Activated CD8-positive, alpha-beta memory T cell treated with anti-CD3 and anti-CD28 coated beads for 4 hours (primary cell): ENCODE data around the gene TIMM21.

Experiments used
- DNase-seq, 2 donors: peaks; one replicate each; pipeline ENCODE4 v3.0.0-alpha.2; 2020; ENCODE audit warnings: low read depth in 2 of 2

The TIMM21 gene

DNA sequence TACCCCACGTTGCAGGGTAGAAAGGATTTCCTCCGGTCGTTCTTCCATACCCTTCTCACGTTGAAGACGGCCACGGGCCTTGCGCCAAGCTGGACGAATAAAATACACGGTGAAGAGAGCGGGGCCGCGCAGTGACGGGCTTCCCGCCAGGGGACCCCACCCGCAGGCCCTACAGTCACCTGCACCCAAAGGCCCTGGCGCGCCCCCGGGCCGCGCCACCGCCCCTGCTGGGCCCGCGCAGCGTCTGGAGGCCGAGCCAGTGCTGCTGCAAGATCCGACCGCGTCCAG, 888 bp upstream of the TIMM21 start:
- DNase-seq = no peak

DNA sequence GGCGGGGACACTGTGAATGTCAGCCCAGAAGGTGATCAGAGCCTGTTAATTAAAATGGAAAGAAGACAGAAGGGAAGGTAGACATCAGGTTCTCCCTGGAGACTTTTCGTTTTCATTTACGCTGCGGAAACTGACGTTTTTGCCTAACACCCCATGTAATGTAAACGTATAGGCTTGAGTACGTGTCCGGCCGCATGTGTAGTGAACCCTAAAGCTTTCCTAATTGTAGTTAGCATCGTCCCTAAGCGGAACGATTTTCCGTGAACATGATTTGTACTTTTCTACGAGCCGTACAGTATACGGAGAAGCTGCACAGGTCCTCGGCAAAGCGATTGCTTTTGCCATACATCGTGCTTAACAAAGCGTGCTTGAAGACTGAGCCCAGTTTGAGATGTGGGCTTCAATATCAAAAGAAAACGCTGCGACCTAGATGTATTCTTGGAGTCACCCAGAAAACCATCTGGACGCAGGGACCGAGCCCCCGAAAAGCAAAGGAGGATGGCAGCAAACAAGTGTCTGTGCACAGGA, 284 bp downstream of the TIMM21 start:
- no peak for DNase-seq

DNA sequence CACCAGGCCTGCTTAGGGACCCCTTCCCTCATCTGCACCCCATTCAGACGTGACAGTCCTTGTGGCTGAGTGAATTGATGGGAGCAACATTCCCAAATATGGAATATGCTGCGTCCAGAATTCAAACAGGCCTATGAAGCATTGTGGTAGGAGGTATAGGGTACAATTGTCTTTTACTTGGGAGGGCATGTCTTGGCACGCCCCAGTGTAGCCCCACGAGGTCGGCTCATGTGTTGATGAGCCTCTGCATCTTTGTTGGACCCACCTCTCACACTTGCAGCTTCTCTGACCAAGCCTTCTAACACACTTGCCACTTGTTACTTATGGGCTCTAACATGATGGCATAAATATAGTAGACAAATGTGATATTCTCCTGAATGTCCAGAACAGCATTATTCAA, 1.6 kb downstream of the TIMM21 start:
- DNase-seq = no peak

DNA sequence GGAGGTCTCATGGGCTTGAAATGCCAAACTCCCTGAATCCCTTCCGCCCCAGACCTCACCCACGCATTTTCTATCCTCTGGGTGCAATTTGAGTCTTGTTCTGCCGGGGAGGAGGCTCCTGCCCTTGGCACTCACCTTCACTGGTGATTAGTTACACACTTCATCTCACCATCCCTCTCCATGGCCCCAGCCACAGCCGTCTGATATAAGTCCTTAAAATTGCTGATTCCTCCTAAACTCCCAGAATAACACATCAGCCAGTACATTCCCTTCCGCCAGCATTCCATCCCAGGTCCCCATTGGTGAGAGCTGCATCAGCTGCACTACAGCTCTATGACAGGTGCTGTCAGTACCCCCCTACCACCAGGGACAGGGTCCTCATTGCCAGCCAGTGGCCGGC, 3.9 kb downstream of the TIMM21 start:
- no peak for DNase-seq

DNA sequence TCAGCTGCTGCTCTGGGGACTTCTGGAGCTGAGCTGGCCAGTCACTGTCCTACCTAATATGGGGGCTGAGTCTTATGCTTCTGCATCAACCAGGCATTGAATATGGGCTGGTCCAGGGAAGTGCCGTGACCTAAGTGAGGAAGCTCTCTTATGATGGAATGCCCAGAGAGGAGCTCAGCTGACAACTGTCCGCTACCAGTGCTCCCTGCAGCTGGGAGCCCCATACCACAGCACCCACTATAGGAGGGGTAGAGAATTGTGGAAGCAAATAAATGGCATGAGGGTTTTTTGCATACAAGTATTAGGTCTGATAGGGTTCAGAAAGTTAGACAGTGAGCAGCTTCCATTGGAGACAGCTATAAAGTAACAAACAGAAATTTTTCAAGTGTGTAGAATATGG, 4.5 kb downstream of the TIMM21 start:
- no peak for DNase-seq

DNA sequence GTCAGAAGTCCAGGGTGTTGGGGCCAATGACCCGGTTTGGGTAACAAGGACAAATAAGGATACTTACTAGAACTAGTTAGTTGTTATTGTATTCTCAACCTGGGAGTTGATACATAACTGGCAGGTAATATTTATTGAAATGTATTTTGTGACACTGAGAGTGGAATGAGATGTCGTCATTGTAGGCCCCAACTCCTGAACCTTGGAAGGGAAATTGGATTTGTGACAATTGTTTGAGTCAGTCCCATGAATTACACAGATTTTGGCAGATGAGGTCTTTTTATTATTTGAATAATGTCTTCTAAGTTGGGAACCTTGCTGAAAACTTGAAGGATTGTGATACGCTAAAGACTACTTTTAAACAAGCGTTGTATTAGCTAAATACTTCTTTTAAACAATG, 5.1 kb downstream of the TIMM21 start:
- DNase-seq = no peak

DNA sequence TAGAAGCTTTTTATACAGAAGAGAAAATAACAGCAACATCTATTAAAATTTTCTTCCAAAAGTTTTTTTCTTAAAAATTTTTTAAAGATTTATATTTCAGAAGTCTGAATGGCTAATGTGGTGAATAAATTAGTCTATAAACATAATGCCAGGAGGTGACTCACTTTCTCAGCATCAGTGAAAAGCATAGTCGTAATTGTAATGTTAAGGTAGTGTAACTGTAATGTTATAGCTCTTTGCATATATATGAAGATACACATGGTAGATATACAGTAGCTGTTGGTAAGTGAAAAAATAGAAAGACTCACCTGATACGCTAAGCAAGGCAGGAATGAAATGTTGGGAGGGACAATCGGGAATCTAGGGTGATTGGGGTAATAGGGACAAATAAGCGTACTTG, 5.5 kb downstream of the TIMM21 start:
- no peak for DNase-seq

DNA sequence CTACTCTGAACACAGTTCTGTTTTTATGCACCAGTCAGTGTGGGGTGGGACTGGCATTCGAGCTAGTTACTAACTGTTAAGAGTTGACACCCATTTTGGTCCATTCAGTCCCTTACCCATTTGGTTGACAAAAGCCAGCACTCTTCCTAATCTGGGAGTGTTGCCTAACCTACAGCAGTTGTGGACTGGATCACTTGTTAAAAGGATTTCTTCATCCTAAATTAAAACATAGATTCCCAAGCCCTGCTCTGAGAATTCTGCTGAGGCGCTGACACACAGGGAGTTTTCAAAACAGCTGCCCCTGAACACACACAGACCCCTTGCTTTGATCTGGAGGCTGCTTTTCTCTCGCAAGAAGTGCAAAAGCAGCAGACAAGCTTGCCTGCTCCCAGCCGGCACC, 6.4 kb downstream of the TIMM21 start:
- DNase-seq = no peak

DNA sequence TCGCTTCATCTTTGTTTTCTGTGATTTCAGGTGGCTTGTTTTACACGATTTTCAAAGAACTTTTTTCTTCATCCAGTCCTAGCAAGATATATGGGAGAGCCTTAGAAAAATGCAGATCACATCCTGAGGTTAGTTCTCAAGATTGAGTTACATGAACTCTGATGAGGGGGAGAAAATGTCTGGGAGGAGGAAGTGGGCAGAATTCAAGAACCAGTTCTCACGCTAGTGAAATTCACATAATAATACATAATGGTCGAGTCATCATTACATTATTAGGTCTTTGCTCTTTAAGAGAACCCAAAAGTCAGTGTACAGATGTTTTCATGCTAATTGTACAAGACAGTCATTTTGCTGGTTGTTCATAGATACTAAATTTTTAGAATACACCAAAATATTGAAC, 7.0 kb downstream of the TIMM21 start:
- no peak for DNase-seq

DNA sequence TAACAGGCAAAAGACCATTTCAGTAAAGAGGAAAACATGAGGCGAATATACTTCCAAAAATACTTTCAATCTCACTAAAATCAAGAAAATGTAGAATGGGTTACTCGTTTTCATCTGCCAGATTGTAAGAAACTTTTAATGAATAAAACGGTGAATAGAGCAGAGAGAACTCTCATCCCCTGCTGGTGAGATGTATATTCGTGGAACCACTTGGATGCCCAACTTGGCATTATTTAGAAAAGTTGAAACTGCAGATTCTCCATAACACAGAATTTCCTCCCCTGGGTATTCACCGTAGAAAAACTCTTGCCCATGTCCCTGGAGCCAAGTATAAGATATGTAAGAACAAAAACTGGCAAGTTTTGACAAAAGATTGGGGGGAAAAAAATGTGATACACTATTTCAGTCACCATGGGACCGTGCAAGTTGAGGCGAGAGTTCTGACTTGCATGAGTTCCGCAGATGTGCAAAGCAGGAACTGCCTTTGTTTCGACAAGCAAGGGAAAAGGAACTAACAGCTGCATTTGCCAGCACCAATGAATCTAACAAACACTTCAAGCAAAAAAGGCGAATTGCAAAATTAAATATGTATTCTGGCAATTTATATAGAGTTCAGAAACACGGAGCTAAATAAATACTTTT, 14.8 kb downstream of the TIMM21 start:
- no peak for DNase-seq

DNA sequence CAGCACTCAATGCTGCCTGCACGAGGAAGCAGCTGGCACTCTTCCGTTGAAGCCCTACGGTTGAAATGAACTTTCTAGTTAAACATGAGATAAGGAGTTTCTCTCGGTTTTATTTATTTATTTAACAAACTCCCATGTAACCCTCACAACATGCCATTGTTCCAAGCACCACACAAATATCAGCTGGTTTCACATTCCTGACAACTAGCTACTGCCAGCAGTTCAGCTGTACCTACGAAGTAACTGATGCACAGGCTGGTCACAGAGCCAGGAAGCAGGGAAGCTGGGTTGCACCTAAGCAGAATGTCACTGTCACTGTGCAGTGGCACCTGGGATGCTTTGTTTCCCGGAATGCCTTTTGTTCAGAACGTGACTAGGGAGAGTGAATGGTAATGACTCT, 18.1 kb downstream of the TIMM21 start:
- no peak for DNase-seq

DNA sequence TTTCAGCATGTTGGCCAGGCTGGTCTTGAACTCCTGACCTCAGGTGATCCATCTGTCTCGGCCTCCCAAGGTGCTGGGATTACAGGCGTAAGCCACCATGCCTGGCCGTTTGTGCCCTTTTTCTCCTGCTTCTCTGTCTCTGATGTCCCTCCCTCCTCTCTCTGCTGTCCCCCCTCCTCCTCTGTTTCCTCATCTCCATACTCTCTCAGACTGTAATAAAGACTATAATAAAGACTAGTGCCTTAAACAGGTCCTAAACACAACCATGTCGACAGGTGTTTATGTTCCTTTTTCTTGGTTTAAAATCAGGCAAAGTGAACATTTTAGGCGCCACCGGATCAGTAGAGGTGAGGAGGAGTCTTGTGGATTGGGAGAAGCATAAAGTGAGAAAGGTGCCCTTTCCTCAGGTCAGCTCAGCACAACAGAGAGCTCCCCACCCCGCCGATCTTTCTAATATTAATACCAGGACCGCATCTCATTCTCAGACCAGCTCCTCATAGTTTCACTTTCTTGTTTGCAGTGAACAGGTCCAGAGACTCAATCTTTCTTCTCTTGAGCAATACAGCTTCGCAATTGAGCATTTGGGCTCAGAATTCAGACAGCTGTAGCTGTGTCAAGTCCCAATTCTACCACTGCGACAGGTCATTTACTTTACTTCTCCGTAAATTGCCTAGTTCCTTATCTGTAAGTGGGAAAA, 23.7 kb downstream of the TIMM21 start:
- DNase-seq = no peak

DNA sequence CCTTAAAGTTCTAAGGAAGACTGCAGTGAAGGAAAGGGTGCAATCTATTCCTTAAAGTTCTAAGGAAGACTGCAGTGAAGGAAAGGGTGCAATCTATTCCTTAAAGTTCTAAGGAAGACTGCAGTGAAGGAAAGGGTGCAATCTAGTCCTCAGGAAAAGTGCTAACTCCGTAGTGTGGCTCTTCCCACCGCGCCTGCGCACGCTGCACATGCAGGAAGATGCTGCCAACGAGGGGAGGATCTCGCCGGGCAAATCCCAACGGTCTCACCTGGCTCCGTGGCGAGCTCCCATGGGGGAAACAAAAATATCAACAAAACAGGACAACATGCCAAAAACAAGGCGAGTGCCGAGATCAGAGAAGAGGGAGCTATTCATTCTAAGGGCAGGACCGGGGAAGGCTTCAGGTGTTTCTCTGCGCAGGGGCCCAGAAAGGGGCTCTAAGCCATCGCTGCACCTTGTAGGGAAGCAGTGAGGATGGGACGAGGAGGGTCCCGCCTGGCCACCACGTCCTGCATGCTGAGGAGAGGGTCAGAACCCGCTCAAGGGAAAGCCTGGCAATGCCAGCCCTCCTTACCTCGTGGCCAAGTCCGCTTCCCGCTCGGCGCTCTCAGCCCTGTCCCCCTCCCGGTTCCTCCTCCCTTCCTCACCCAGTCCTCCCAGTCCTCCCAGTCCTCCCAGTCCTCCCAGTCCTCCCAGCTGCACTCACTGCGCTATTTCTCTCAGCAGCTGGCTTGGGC, 24.5 kb downstream of the TIMM21 start:
- no peak for DNase-seq

DNA sequence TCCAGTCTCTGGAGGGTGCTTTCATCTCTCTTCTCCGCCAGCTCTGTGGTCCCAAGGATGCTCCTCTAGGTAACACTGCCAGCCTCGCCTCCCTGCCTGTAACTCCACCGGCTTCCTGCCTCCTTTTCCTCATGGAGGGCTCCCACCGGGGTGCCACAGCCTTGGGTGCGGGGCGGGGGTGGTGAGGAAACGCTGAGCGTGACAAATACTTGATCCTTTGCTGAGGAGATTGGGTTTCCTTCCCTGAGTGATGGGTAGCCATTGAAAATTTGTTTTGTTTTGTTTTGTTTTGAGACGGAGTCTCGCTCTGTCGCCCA, 25.1 kb downstream of the TIMM21 start:
- DNase-seq = no peak

DNA sequence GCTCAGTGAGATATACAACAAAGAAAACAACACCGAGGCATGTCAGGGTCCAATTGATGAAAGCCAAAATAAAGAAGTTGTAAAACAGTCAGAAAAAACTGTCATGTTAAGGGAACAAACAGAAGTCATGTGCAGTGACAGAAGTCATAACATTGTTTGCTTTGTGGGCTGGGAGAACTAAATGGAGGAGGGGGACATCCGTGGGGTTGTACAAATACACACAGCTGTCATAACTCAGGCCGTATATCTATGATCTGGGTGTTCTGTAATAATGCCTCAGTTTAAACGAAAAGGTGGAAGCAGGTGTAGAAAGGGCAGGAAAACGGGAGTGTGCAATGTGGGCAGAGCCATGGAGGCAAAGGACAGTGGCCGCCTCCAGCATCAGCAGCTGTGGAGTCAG, 27.3 kb downstream of the TIMM21 start:
- DNase-seq = no peak

DNA sequence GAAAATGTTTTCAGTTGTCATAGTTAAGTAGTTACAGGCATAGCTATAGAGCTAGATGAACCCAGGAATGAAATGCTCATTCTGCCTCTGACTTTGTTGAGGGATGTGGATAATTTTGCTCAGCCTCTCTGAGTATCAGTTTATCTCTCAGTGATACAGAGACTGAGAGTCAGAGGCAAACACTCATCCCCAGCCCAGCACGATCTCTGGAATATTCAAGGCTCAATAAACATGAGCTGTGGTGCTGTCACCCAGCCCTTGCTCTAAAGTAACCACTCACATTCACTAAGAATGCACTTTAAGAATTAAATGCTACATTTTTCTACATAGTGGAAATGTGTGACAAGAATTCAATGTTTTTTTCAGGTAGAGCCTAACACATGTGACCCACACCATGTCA, 30.6 kb downstream of the TIMM21 start:
- no peak for DNase-seq

DNA sequence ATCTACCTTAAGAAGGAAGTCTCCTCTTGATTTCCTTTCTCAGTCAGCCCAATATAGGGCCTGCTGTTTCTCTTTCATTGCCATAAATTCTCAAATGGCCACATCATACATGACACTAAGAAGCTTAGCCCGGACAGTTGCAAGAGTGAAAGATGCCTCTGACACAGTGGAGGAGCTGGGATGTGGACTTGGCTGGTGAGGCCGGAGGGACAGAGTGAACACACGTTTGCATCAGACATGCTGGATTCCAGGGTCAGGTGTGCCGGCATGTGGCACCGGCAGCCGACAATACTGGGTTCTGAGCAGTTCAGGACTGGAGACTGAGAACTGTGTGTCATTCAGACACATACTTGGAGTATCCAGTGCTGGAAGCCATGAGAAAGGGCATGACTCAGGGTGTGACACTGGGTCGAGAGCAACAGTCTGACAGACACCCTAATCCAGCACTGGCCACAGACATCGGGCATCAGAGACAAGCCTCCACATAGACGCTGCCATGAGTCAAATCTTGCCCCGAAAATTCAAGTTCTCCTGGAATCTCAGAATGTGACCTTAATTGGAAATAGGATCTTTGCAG, 31.4 kb downstream of the TIMM21 start:
- DNase-seq = no peak

DNA sequence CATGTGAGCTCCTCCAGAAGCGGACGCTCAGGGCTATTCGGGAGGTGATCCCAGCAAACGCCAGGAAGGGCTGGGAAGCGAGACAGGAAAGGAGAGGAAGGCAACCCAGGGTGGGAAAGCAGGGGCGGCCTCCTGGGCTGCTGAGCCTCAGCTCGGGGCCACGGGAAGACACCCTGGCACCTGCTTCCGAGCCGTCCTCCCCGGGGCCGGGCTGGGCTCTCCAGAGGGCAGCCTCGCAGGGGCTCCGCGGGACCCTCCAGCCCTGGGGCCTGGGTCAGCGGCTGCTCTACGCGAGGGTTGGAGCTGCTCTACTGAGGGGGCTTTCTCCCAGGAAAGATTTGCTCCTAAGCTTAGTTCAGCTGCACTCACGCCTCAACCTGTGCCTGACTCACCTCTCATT, 34.0 kb downstream of the TIMM21 start:
- no peak for DNase-seq

DNA sequence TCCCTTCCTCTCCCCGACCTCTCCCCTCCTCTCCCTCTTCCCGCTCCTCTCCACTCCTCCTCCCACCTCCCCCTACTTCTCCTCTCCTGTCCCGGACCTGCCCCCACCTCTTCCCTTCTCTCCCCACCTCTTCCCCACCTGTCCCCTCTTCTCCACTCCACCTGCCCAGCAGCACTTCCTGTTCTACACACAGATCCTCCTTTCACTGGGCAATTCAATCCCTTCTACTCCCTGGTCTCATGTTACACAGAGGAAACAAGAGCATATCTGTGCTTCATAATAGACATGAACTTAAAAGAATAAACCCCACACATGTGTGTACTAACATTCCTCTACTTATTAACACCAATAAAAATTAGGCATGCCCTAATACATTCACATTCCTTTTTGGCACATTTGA, 34.8 kb downstream of the TIMM21 start:
- DNase-seq = no peak

DNA sequence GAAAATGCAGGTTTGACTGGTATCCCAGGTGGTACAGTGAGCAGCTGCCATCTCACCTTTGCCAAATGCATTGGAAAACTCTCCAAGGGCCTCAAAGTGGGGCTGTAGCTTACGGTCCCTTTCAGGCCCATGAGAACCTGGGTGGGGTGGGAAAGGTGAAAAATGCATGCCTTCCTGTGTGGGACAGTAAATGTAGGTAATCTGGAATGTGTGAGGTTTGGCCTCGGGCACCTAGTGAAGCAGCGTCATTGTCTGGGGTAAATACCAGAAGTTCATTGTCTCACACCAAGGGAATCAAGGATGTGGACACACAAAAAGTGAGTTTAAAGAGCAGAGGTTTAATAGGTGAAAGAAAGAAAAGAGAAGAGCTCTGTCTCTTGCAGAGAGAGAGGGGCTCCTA, 36.6 kb downstream of the TIMM21 start:
- DNase-seq = no peak

DNA sequence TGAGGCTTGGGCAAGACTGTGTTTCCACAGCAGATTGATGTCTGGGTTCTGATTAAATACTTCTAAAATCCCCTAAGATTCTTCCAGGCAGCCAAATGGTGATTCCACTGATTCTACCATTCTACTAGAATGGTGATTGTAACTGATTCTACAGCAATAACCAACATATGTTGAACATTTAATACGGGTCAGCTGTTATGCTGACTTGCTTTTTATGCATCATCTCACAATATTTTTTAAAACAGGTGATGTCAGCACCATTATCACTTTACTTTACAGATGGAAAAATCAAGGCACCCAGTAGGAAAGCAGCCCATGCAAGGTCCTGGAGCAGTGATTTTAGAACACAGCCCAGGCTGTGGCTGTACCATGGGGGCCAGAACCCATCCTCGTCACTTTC, 37.5 kb downstream of the TIMM21 start:
- DNase-seq = no peak

DNA sequence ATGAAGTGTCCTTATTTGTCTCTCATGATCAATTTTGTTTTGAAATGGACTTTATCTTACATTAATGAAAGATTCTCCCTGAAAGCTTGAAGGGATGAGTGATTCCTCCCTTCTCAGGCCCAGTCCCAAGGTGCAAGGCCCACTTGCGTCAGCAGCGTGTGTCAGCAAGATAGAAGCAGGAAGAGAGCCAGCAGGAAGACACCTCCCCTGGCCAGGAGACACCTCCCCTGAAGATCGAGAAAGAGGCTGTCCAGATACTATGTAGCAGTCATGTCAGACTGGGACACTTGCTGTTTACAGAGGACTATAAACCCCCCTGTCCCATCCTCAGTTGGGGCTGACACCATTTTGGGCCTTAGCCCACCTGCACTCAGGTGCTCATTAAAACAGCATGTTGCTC, 38.3 kb downstream of the TIMM21 start:
- no peak for DNase-seq

DNA sequence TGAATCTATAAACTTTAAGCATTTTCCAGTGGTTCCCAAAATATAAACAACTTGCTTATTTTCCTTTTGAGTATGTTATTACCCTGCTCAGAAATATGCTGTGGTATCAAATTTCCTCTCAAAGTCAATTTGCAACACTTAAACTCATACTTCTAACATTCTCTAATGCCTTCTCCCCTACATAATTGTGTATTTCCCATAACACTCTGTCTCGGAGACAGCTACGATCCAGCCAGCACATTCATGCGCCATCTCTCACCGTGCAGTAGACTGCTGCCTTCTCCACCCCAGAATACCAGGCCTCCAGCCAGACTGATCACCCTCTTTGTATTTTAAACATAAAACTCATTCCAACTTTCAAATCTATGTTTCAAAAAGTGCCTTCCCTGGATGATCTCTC, 41.8 kb downstream of the TIMM21 start:
- no peak for DNase-seq
